Tibial nerve (tissue), 3 donors: ENCODE measurements around the gene IMP3.

Experiments
- POLR2A ChIP-seq, 2 donors: fragments of 450-650 bp; IDR thresholded peaks; one replicate each; pipeline ENCODE4 v1.6.1; 2017; ENCODE audit warnings: antibody characterized with exemption in 2 of 2, mild to moderate bottlenecking in 2 of 2, moderate library complexity in 2 of 2
- TF ChIP-seq, protein P1 (sequence below), 5 experiments: fragments of 200-600 bp in 3 of 5; fragments of 450-650 bp in 2 of 5; sonication (generic) in 3 of 5; IDR thresholded peaks; one replicate each; pipeline ENCODE4 v1.5.1; 2016 to 2019; ENCODE audit warnings: antibody characterized with exemption in 5 of 5, mild to moderate bottlenecking in 3 of 5, moderate library complexity in 2 of 5

- TF ChIP-seq POLR2A (IDR thresholded peaks at IDR 0.05) = no peak
- TF ChIP-seq, protein P1, sequence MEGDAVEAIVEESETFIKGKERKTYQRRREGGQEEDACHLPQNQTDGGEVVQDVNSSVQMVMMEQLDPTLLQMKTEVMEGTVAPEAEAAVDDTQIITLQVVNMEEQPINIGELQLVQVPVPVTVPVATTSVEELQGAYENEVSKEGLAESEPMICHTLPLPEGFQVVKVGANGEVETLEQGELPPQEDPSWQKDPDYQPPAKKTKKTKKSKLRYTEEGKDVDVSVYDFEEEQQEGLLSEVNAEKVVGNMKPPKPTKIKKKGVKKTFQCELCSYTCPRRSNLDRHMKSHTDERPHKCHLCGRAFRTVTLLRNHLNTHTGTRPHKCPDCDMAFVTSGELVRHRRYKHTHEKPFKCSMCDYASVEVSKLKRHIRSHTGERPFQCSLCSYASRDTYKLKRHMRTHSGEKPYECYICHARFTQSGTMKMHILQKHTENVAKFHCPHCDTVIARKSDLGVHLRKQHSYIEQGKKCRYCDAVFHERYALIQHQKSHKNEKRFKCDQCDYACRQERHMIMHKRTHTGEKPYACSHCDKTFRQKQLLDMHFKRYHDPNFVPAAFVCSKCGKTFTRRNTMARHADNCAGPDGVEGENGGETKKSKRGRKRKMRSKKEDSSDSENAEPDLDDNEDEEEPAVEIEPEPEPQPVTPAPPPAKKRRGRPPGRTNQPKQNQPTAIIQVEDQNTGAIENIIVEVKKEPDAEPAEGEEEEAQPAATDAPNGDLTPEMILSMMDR (IDR thresholded peaks at IDR 0.05) = no peak
Measured at GRCh38 chr15:75674366-75674765, 34.3 kb upstream of the IMP3 start.
